GM18498 (cell line): ENCODE data around the gene DMRT1.
"Not testable (repeated sequence)": the region's sequence is repeated elsewhere in the genome, so short reads cannot be mapped to it uniquely, and the experiment has no call there.

ENCODE experiments used
- ATAC-seq: cut with Tn5 transposase; IDR thresholded peaks from one replicate; pipeline ENCODE4 v1.9.1; 2021; ENCODE audit warnings: mild to moderate bottlenecking, moderate library complexity; ENCODE audit not compliant: unreplicated experiment

The DMRT1 gene

GRCh38 chr9:994005-994404, 152.5 kb downstream of the DMRT1 start:
- ATAC-seq: peak; percentile 72

GRCh38 chr9:995192-995591, 153.7 kb downstream of the DMRT1 start:
- ATAC-seq: no peak

- no peak for ATAC-seq
Measured at GRCh38 chr9:995781-996180, 154.3 kb downstream of the DMRT1 start.

DNA sequence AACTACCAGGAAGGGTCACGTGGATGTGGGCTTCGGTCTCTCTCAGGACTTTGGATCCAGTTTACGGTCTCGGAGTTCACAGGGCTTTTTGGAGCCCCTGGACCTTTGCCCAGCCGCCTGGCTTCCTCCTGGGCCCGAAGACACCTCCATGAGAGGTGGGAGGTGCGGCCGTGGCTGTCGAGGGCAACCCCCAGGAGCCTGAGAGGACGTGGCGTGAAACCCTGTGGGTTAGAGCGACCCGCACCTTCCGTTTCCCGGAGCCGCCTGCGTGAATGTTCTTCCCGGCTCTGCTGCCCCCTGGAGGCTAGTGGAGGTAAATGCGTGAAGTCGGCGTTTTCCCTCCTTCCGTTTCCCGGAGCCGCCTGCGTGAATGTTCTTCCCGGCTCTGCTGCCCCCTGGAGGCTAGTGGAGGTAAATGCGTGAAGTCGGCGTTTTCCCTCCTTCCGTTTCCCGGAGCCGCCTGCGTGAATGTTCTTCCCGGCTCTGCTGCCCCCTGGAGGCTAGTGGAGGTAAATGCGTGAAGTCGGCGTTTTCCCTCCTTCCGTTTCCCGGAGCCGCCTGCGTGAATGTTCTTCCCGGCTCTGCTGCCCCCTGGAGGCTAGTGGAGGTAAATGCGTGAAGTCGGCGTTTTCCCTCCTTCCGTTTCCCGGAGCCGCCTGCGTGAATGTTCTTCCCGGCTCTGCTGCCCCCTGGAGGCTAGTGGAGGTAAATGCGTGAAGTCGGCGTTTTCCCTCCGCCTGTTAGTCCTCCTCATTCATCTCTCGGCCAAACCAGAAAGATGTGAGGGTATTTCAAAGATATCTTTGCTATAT, 157.0 kb downstream of the DMRT1 start:
- ATAC-seq: not testable (repeated sequence)

DNA sequence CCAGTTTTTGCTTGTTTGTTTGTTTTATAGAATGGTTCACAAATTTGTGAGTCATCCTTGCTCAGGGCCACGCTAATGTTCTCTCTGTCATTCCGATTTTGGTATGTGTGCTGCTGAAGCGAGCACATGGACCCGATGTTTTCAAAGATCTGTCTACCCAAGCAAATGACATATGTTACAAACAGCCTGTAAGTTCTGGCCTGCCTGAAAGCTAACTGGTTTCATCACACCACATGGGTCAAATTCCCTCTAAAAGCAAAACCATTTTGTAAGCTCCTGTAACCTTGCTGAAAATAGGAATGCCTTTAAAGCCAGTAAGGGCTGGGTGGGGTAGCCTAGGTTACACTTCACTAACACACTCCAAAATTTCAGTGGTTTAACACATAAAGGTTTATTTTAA, 160.3 kb downstream of the DMRT1 start:
- ATAC-seq: no peak

DNA sequence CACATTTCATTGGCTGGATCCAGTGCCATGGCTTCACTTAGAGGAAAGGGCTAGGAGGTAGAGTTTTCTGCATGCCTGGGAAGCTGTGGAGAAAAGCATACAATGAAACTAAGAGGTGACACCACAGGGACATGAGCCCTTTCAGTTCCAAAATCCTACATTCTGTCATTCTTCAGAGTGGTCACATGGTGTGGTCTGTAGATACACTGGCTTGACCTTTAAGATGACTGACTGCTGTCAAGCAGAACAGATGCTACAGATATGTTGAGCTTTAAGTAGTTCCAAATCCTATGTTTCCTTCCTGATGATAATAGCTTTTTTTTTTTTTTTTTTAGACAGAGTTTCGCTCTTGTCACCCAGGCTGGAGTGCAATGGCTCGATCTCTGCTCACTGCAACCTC, 161.2 kb downstream of the DMRT1 start:
- ATAC-seq: no peak

DNA sequence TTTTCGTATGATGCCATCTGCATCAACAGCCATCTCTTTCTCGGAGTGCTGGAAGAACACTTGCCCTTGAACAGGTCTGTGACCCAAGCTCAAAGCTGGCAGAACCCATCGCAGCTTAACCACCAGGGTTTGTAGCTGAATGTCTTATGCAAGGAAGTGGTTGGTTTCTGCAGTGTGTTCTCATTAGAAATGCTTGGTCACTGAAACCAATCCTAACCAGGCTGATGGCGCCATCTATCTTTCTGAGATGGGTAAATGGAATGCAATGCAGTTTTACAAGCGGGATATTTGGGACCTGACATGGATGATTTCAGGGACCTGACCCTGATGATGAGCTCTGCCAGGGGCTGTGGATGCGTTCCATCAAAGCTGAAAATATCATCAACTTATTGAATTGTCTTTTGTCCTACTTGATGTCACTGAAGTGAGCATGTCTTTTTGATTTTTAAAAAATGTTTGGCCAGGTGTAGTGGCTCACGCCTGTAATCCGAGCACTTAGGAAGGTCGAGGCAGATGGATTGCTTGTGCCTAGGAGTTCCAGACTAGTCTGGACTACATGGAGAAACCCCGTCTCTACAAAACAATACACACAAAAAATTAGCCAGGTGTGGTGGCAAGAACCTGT, 163.7 kb downstream of the DMRT1 start:
- peak; percentile 53 for ATAC-seq

DNA sequence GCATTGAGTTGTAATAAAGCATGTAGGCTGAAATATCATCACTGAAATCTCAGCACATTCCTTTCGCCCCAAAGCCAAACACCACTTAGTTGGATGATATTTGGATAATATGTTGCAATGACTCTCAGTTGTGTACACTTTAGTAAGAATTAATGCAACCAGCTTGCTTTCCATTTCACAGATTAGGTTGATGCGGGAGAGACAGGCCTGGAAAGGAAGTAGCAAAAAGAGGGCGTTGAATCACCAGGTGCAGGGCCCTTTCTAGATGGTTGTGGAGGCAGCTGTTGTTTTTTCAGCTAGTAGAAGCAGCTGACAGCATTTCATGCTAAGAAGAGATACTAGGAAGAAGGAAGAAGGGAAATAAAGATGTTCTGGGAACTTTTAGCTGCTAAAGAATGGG, 165.8 kb downstream of the DMRT1 start:
- no peak for ATAC-seq

- ATAC-seq: no peak
Measured at GRCh38 chr9:1008216-1008615, 166.7 kb downstream of the DMRT1 start.

DNA sequence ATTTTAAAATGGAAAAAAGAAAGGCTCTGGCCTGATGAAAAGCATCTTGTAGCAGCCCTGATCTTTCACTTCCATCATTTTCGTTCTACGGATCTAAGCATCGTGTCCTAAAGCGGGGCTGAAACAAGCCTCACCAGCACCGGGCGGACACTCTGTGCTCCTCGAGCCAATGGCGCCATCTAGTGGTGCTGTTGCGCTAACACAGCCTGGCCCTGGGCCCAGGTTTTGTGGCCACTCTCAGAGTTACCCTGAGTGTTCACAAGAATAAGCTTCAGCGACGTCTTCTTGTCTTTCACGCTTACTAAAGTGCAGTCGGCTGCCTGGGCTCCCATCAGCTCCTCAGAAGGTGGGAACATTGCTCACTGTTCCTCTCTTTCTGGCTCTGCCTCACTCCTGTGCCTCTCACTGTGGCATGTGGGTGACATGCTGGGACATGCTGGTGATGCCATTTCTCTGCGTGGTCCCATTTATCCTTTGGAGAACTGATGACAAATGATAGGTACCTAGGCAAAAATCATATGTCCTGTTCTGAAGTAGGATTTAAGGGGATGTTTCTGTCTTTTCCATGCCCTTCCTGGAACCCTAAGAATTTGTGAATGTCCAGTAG, 167.7 kb downstream of the DMRT1 start:
- ATAC-seq: peak; percentile 98

- no peak for ATAC-seq
Measured at GRCh38 chr9:1013021-1013420, 171.5 kb downstream of the DMRT1 start.

- no peak for ATAC-seq
Measured at GRCh38 chr9:1014225-1014624, 172.7 kb downstream of the DMRT1 start.

DNA sequence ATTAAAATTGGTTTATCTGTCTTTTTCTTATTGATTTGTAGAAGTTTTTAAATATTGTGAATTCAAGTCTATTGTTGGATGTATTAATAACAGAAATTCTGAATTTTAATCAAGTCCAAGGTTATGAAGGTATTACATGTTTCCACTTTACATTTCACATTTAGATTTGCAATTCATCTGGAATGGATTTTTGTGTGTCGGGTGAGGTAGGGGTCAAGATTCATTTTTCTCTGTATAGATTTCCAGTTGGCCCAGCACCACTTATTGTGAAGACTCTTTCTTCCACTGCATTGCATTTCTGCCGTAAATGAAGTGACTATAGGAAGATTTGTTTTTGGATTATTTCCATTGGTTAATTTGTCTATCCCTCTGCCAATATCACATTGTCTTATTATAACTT, 173.1 kb downstream of the DMRT1 start:
- ATAC-seq: no peak

GRCh38 chr9:1018121-1018520, 176.6 kb downstream of the DMRT1 start:
- ATAC-seq: no peak
